ENCODE results near the gene DENND2A. TPM values are rescaled to one million over a fixed set of nuclear protein-coding genes. Genes with fewer than 3 reads are reported as not detected.
A peak's percentile ranks its signal among the peaks of the same experiment; 100 is the strongest.

Gene DENND2A
- total and polyA plus RNA-seq, 10 of the 15 experiments (the other 5 are each of a cell fraction or from before 2014, with no cell fraction given) = 0.01 TPM; not detected in 9

- ATAC-seq = peak; percentile 20
- no peak for FAIRE-seq
- CTCF ChIA-PET = interaction anchor here (1.0 to 5.6 kb wide), 13 partner anchors 13 to 976 kb away, joined by 3 to 88 read pairs (median 4); partner anchors contain the start of genes MRPS33 and NDUFB2
Observed at GRCh38 chr7:140673774-140674155, 33.2 kb upstream of the DENND2A start.

GRCh38 chr7:140673063-140673773 lies 32.6 kb upstream of the DENND2A start:
- Histone ChIP-seq H2AFZ (ENCODE audit: control insufficient read depth, low read depth, low read length) (peak overlapping the region; percentile 86), H3K9me3 (replicated peaks; ENCODE audit: control insufficient read depth, insufficient read depth, low read length) (no peaks in the 10 kb centered on the region), H3K36me3 (ENCODE audit: control insufficient read depth in 2 of 2, insufficient read depth in 2 of 2, low read length in 1 of 2) (no peaks in the 10 kb centered on the region), H3K4me2 (ENCODE audit: control insufficient read depth, insufficient read depth) (peak overlapping the region; percentile 98), H3K27me3 (replicated peaks in 1 of 2; ENCODE audit: control insufficient read depth in 2 of 2, insufficient read depth in 2 of 2, low read length in 1 of 2) (no peaks in the 10 kb centered on the region), H3K4me3 (peak overlapping the region; percentile 82), H3K79me2 (ENCODE audit: control insufficient read depth, insufficient read depth, low read length) (no peaks in the 10 kb centered on the region; the same call in 1 of the 2 replicates), H3K27ac (ENCODE audit: control insufficient read depth, insufficient read depth) (peak overlapping the region; percentile 65), H3K9ac (ENCODE audit: control insufficient read depth, insufficient read depth, low read length) (peak overlapping the region; percentile 76), H3K4me1 (ENCODE audit: control insufficient read depth, insufficient read depth, low read length) (peaks cover 39% of the 10 kb centered on the region), H4K20me1 (ENCODE audit: control insufficient read depth, insufficient read depth) (no peaks in the 10 kb centered on the region)
- intact Hi-C loops (cut with micrococcal nuclease; ENCODE audit: unreplicated experiment) = no loop called here
- peak; percentile 62 for ATAC-seq
- in situ Hi-C loops (cut with MboI) = loop anchor here (10.0 kb wide), 1 partner anchor 342 kb away; the partner anchor contains the start of gene MRPS33
- BruUV-seq (replicated peaks) = no TSS peak
- ChIA-PET RAD21 (ENCODE audit: unreplicated experiment) (interaction anchor here (1.0 to 2.7 kb wide), 3 partner anchors 16 to 155 kb away, joined by 3 to 12 read pairs (median 4); partner anchors contain the start of gene NDUFB2), POLR2A (interaction anchor here (0.7 to 1.4 kb wide), 4 partner anchors 13 to 338 kb away, joined by 3 to 4 read pairs (median 3); no protein-coding TSS in a partner anchor), CTCF (interaction anchor here (1.0 to 5.6 kb wide), 11 partner anchors 12 to 559 kb away, joined by 3 to 88 read pairs (median 4); partner anchors contain the start of gene MRPS33), SMC1A (ENCODE audit: uncharacterized antibody, unreplicated experiment) (interaction anchor here (1.2 to 4.8 kb wide), 4 partner anchors 16 to 340 kb away, joined by 3 to 57 read pairs (median 21); partner anchors contain the start of gene MRPS33)
- DNase-seq (ENCODE audit: low read depth, low spot score) = no peak
- under 1% methylated on average over 61 of the region's 72 CpGs for WGBS (ENCODE audit: insufficient coverage, insufficient replicate concordance, low lambda C conversion rate, missing lambda C conversion rate)
- FAIRE-seq = no peak
- TF ChIP-seq NFXL1 (IDR thresholded peaks at IDR 0.05; ENCODE audit: borderline replicate concordance) = no peak
- TF ChIP-seq, protein P1, sequence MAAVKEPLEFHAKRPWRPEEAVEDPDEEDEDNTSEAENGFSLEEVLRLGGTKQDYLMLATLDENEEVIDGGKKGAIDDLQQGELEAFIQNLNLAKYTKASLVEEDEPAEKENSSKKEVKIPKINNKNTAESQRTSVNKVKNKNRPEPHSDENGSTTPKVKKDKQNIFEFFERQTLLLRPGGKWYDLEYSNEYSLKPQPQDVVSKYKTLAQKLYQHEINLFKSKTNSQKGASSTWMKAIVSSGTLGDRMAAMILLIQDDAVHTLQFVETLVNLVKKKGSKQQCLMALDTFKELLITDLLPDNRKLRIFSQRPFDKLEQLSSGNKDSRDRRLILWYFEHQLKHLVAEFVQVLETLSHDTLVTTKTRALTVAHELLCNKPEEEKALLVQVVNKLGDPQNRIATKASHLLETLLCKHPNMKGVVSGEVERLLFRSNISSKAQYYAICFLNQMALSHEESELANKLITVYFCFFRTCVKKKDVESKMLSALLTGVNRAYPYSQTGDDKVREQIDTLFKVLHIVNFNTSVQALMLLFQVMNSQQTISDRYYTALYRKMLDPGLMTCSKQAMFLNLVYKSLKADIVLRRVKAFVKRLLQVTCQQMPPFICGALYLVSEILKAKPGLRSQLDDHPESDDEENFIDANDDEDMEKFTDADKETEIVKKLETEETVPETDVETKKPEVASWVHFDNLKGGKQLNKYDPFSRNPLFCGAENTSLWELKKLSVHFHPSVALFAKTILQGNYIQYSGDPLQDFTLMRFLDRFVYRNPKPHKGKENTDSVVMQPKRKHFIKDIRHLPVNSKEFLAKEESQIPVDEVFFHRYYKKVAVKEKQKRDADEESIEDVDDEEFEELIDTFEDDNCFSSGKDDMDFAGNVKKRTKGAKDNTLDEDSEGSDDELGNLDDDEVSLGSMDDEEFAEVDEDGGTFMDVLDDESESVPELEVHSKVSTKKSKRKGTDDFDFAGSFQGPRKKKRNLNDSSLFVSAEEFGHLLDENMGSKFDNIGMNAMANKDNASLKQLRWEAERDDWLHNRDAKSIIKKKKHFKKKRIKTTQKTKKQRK (IDR thresholded peaks at IDR 0.05; ENCODE audit: low read depth, low read length) = no peak
- no peak for TF ChIP-seq PAX8 (IDR thresholded peaks at IDR 0.05)
- no peak for TF ChIP-seq USF2 (IDR thresholded peaks at IDR 0.05; ENCODE audit: borderline replicate concordance, low read depth, low read length)
- TF ChIP-seq ETV6 (conservative IDR thresholded peaks at IDR 0.05 in 1 of 2, IDR thresholded peaks at IDR 0.05 in 1 of 2; ENCODE audit: borderline replicate concordance in 1 of 2, low read depth in 1 of 2) = no peak
- no peak for TF ChIP-seq EP300 (IDR thresholded peaks at IDR 0.05; ENCODE audit: borderline replicate concordance in 1 of 2, control insufficient read depth in 1 of 2, low read depth in 2 of 2, low read length in 2 of 2)

More at GRCh38 chr7:140673774-140674155, 33.2 kb upstream of the DENND2A start:
- BruUV-seq (replicated peaks) = TSS peak; percentile 63
- H3K9me3 ChIP-seq (replicated peaks; ENCODE audit: control insufficient read depth, insufficient read depth, low read length) = no peaks in the 10 kb centered on the region
- H3K4me2 ChIP-seq (ENCODE audit: control insufficient read depth, insufficient read depth) = peak overlapping the region; percentile 98
- H3K27me3 ChIP-seq (replicated peaks in 1 of 2; ENCODE audit: control insufficient read depth in 2 of 2, insufficient read depth in 2 of 2, low read length in 1 of 2) = no peaks in the 10 kb centered on the region
- SMC1A ChIA-PET (ENCODE audit: uncharacterized antibody, unreplicated experiment) = interaction anchor here (1.2 to 4.8 kb wide), 8 partner anchors 10 to 339 kb away, joined by 3 to 57 read pairs (median 9); partner anchors contain the start of gene MRPS33
- H4K20me1 ChIP-seq (ENCODE audit: control insufficient read depth, insufficient read depth) = no peaks in the 10 kb centered on the region
- H3K4me3 ChIP-seq = peak overlapping the region; percentile 82
- in situ Hi-C loops (cut with MboI) (loop anchor here (10.0 kb wide), 1 partner anchor 341 kb away; the partner anchor contains the start of gene MRPS33), intact Hi-C loops (cut with micrococcal nuclease; ENCODE audit: unreplicated experiment) (no loop called here)
- peak overlapping the region; percentile 65 for H3K27ac ChIP-seq (ENCODE audit: control insufficient read depth, insufficient read depth)
- POLR2A ChIA-PET = interaction anchor here (0.9 to 1.4 kb wide), 4 partner anchors 12 to 337 kb away, joined by 3 to 4 read pairs (median 3); no protein-coding TSS in a partner anchor
- no peak for DNase-seq (ENCODE audit: low read depth, low spot score)
- H3K4me1 ChIP-seq (ENCODE audit: control insufficient read depth, insufficient read depth, low read length) = peaks cover 39% of the 10 kb centered on the region
- RAD21 ChIA-PET (ENCODE audit: unreplicated experiment) = interaction anchor here (0.5 to 3.5 kb wide), 4 partner anchors 17 to 395 kb away, joined by 3 to 17 read pairs (median 8); partner anchors contain the start of genes MRPS33 and NDUFB2
- no peaks in the 10 kb centered on the region; the same call in 1 of the 2 replicates for H3K79me2 ChIP-seq (ENCODE audit: control insufficient read depth, insufficient read depth, low read length)
- 0 out of 4 replicates have a peak, but pooled peaks cover 0 to 2% of the 10 kb centered on the region in 2 experiments for H3K36me3 ChIP-seq (ENCODE audit: control insufficient read depth in 2 of 2, insufficient read depth in 2 of 2, low read length in 1 of 2)
- peak overlapping the region; percentile 76; the same call in 1 of the 2 replicates for H3K9ac ChIP-seq (ENCODE audit: control insufficient read depth, insufficient read depth, low read length)
- H2AFZ ChIP-seq (ENCODE audit: control insufficient read depth, low read depth, low read length) = peak overlapping the region; percentile 86
- TF ChIP-seq SREBF1 (IDR thresholded peaks at IDR 0.05; ENCODE audit: low read length) (no peak), POLR2AphosphoS2 (IDR thresholded peaks at IDR 0.05; ENCODE audit: low read depth, low read length) (no peak)
- 6% methylated on average over 18 of the region's 18 CpGs for WGBS (ENCODE audit: insufficient coverage, insufficient replicate concordance, low lambda C conversion rate, missing lambda C conversion rate)

All from GM12878 (cell line).